ENCODE data around the gene OR4D11. TPM values are rescaled to one million over a fixed set of nuclear protein-coding genes. Genes with fewer than 3 reads are reported as not detected.
"Not testable (repeated sequence)": the region's sequence is repeated elsewhere in the genome, so short reads cannot be mapped to it uniquely, and the experiment has no call there.

Gene OR4D11
- total RNA-seq, 6 experiments from 2014 or later = not detected

GRCh38 chr11:59511675-59512074 lies 8.3 kb downstream of the OR4D11 start:
- no peaks in the 10 kb centered on the region for H3K36me3 ChIP-seq
- H3K4me1 ChIP-seq = no peaks in the 10 kb centered on the region
- no peak for TF ChIP-seq POLR2A (IDR thresholded peaks at IDR 0.05)
- TF ChIP-seq, protein P1, sequence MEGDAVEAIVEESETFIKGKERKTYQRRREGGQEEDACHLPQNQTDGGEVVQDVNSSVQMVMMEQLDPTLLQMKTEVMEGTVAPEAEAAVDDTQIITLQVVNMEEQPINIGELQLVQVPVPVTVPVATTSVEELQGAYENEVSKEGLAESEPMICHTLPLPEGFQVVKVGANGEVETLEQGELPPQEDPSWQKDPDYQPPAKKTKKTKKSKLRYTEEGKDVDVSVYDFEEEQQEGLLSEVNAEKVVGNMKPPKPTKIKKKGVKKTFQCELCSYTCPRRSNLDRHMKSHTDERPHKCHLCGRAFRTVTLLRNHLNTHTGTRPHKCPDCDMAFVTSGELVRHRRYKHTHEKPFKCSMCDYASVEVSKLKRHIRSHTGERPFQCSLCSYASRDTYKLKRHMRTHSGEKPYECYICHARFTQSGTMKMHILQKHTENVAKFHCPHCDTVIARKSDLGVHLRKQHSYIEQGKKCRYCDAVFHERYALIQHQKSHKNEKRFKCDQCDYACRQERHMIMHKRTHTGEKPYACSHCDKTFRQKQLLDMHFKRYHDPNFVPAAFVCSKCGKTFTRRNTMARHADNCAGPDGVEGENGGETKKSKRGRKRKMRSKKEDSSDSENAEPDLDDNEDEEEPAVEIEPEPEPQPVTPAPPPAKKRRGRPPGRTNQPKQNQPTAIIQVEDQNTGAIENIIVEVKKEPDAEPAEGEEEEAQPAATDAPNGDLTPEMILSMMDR (IDR thresholded peaks at IDR 0.05) = no peak
- intact Hi-C loops (cut with DNase I) = no loop called here
- ATAC-seq (no peak), DNase-seq (no peak)
- no peaks in the 10 kb centered on the region for H3K27me3 ChIP-seq
- WGBS (ENCODE audit: insufficient coverage, low coverage, low lambda C conversion rate, missing lambda C conversion rate) = 63% methylated on average over 1 of the region's 1 CpG
- peak overlapping the region in 1 of 3 donors; percentile 13 for H3K27ac ChIP-seq
- no peaks in the 10 kb centered on the region for H3K9me3 ChIP-seq
- no peak overlapping the region for H3K4me3 ChIP-seq

DNA sequence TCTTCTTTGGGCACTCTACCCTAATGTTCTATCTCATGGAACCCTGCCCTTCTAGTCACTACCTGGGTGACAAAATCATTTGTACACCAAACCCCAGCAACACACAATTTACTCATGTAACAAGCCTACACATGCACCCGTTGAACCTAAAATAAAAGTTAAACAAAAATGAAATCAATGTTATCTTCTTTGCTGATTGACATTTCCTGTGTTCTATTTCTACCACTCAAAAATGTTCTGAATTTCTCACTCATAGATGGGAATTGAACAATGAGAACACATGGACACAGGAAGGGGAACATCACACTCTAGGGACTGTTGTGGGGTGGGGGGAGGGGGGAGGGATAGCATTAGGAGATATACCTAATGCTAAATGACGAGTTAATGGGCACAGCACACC lies 16.8 kb downstream of the OR4D11 start:
- whole genome bisulfite sequencing (ENCODE audit: insufficient coverage, low coverage, low lambda C conversion rate, missing lambda C conversion rate) = 44% methylated on average over 2 of the region's 2 CpGs
- H3K27me3 ChIP-seq; H3K36me3 ChIP-seq; DNase-seq; ATAC-seq; H3K4me1 ChIP-seq; H3K27ac ChIP-seq; H3K9me3 ChIP-seq; H3K4me3 ChIP-seq; intact Hi-C loops (cut with DNase I): not testable (repeated sequence)

DNA sequence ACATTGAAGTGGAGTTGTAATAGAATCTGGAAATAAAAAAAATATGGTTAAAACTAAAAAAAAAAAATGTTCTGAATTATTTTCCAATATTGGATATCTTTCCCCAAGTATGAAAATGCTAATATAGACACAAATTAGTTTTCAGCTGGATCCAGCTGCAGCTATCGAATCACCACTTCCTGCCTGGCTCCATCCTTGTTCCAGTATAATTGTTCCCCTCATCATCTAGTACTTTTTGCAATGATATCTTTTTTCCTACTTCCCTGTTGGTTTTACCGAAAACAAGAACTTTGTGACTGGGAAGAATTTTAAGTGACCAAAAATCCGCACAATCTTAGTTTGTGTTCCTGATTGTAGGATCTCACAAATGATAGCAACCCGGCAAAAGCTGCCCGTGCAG lies 17.4 kb downstream of the OR4D11 start:
- intact Hi-C loops (cut with DNase I) = no loop called here
- WGBS (ENCODE audit: insufficient coverage, low coverage, low lambda C conversion rate, missing lambda C conversion rate) = 66% methylated on average over 5 of the region's 5 CpGs
- Histone ChIP-seq H3K27ac (no peak overlapping the region), H3K4me3 (no peak overlapping the region), H3K9me3 (no peaks in the 10 kb centered on the region), H3K27me3 (no peaks in the 10 kb centered on the region), H3K36me3 (no peaks in the 10 kb centered on the region), H3K4me1 (no peaks in the 10 kb centered on the region)
- no peak for TF ChIP-seq POLR2A (IDR thresholded peaks at IDR 0.05)
- TF ChIP-seq, protein P1 (IDR thresholded peaks at IDR 0.05) = no peak
- DNase-seq (no peak), ATAC-seq (no peak)

- DNase-seq (no peak), ATAC-seq (no peak)
- Histone ChIP-seq H3K36me3 (no peaks in the 10 kb centered on the region), H3K4me3 (no peak overlapping the region), H3K27ac (no peak overlapping the region), H3K27me3 (no peaks in the 10 kb centered on the region), H3K4me1 (no peaks in the 10 kb centered on the region), H3K9me3 (no peaks in the 10 kb centered on the region)
- TF ChIP-seq, protein P1 (IDR thresholded peaks at IDR 0.05) = no peak
- TF ChIP-seq POLR2A (IDR thresholded peaks at IDR 0.05) = no peak
- WGBS (ENCODE audit: insufficient coverage, low coverage, low lambda C conversion rate, missing lambda C conversion rate) = 17% methylated on average over 1 of the region's 1 CpG
- intact Hi-C loops (cut with DNase I) = no loop called here
Observed at GRCh38 chr11:59523541-59523940, 20.2 kb downstream of the OR4D11 start.

GRCh38 chr11:59528711-59529110 lies 25.3 kb downstream of the OR4D11 start:
- H3K27ac ChIP-seq = no peak overlapping the region
- H3K9me3 ChIP-seq = no peaks in the 10 kb centered on the region
- H3K27me3 ChIP-seq = no peaks in the 10 kb centered on the region
- H3K36me3 ChIP-seq = no peaks in the 10 kb centered on the region
- H3K4me3 ChIP-seq = no peak overlapping the region
- WGBS (ENCODE audit: insufficient coverage, low coverage, low lambda C conversion rate, missing lambda C conversion rate) = 56% methylated on average over 7 of the region's 7 CpGs
- H3K4me1 ChIP-seq = peaks cover 0 to 4% (median 0%) of the 10 kb centered on the region in 4 donors
- DNase-seq = no peak
- no peak for TF ChIP-seq POLR2A (IDR thresholded peaks at IDR 0.05)
- TF ChIP-seq, protein P1 (IDR thresholded peaks at IDR 0.05) = no peak
- intact Hi-C loops (cut with DNase I) = no loop called here
- no peak for ATAC-seq
